SH-SY5Y (cell line): ENCODE results near the gene ARMC7.

Experiments used
- GATA2 ChIP-seq: IDR thresholded peaks from 2 replicates; pipeline ENCODE4 v1.6.1; 2011; ENCODE audit warnings: mild to moderate bottlenecking, low read depth, low read length
- GATA3 ChIP-seq: IDR thresholded peaks from 2 replicates; pipeline ENCODE4 v1.6.1; 2011; ENCODE audit warnings: low read depth, mild to moderate bottlenecking, low read length, moderate library complexity

- no peak for TF ChIP-seq GATA3
- no peak for TF ChIP-seq GATA2
Observed at GRCh38 chr17:75078284-75079022, 31.3 kb upstream of the ARMC7 start.
